ENCODE measurements around the gene RIN3. TPM values are rescaled to one million over a fixed set of nuclear protein-coding genes. Genes with fewer than 3 reads are reported as not detected.

The RIN3 gene
- polyA plus RNA-seq, 1 donor = 10.8 TPM

DNA sequence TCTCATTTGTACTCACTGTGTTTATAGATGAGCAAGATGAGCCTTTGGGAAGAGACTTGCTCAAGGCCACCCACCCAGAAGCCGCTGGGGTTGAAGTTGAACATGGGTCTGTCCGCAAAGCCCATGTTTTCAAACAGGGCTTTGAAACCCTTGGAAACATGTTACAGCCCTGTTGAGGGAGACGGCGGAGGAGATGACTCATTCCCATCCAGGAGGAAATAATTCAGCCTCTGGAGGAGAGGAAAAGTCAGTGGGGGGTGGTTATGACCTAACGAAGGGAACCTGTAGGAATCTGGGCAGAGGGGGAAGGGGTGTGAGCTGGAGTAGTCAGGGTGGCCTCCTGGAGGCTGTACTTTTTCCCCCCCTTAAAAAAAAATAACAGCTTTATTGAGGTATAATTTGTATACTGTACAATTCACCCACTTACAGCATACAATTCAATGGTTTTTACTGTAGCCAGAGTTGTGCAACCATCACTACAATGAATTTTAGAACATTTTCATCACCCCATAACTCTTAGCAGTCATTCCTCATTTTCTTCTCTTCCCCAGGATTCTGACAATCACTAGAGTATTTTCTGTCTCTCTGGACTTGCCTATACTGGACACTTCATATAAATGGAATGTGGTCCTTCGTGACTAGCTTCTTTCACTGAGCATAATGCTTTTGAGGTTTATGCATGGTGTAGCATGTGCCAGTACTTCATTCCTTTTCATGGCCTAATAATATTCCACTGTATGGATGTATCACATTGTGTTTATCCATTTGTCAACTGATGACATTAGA lies 1.9 kb upstream of the RIN3 start:
- no peak for DNase-seq (ENCODE audit: low read depth)

DNA sequence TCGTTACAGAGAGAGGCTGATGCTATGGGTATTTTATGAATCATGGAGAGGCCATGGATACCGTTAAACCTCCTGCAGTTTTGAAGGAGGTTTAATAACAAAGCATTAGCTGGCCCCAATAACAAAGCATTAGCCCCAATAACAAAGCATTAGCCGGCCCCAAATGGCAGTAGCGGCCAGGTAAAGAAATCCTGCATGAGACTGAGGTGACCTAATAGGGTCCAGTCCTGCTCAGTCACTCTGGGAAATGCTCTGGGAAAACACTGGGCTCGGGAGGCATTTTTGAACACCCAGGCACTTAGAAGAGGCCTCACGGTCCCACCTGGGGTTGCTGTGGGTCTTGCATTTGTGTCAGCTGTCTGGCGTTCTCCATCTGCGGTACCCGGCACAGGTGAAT lies 776 bp upstream of the RIN3 start:
- DNase-seq (ENCODE audit: low read depth) = no peak

GRCh38 chr14:92513966-92514843 lies 624 bp downstream of the RIN3 start:
- DNase-seq (ENCODE audit: low read depth) = no peak

- no peak for DNase-seq (ENCODE audit: low read depth)
Observed at GRCh38 chr14:92514844-92515514, 1.4 kb downstream of the RIN3 start.

- no peak for DNase-seq (ENCODE audit: low read depth)
Observed at GRCh38 chr14:92515546-92516343, 2.2 kb downstream of the RIN3 start.

DNA sequence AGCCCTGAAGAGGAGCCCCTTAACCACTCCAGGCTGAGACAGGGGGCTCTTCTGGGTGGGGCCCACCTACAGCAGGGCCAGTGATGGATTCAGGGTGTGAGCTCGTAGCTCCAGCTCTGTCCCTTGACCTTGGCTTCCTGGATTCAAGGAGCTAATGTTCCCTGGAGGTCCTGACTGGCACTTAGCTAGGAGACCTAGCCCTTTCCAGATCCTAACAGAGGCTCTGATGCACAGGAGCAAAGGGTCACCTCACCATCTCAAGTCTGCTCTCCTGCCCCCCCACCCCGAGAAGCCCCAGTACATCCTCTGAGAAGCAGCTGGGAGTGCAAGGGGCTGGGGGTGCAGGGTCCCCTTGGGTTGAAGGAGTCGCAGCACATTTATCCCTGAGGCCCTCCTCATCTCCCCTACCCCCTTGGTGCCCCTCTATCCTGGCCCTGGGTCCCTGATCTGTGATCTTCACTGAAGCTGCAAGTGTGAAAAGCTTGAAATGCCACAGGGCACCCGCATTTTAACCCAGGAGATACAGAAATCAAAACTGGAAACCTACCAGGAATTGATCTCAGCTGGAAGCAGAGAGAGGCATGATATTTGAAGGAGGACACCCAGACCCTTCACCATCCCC lies 2.9 kb downstream of the RIN3 start:
- no peak for DNase-seq (ENCODE audit: low read depth)

DNA sequence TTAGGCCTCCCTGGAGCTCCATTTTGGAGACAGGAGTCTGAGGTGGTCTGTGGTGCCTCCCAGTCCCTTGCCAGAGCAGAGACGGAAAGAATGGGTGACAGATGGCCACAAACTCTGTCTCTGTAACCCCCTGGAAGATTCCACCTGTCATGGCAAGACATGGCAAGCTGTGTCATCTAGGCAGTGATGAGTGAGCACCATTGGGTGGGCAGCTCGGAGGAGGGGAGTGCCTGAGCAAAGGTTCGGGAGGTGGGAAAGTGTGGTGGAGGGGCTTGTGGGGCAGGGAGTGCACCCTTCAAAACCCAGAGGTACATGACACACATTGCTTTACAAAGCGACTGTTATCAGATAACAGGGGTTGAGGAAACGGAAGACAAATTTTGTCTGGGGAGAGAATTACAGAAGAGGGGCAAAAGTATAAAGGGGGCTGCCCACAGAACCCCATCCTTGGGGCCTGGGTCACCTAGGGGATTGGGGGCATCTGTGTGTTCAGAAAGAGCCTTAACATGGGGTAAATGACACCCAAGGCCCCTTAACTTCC lies 3.5 kb downstream of the RIN3 start:
- no peak for DNase-seq (ENCODE audit: low read depth)

- DNase-seq (ENCODE audit: low read depth) = no peak
Observed at GRCh38 chr14:92517761-92518160, 4.2 kb downstream of the RIN3 start.

- DNase-seq (ENCODE audit: low read depth) = no peak
Observed at GRCh38 chr14:92519246-92520101, 5.9 kb downstream of the RIN3 start.

DNA sequence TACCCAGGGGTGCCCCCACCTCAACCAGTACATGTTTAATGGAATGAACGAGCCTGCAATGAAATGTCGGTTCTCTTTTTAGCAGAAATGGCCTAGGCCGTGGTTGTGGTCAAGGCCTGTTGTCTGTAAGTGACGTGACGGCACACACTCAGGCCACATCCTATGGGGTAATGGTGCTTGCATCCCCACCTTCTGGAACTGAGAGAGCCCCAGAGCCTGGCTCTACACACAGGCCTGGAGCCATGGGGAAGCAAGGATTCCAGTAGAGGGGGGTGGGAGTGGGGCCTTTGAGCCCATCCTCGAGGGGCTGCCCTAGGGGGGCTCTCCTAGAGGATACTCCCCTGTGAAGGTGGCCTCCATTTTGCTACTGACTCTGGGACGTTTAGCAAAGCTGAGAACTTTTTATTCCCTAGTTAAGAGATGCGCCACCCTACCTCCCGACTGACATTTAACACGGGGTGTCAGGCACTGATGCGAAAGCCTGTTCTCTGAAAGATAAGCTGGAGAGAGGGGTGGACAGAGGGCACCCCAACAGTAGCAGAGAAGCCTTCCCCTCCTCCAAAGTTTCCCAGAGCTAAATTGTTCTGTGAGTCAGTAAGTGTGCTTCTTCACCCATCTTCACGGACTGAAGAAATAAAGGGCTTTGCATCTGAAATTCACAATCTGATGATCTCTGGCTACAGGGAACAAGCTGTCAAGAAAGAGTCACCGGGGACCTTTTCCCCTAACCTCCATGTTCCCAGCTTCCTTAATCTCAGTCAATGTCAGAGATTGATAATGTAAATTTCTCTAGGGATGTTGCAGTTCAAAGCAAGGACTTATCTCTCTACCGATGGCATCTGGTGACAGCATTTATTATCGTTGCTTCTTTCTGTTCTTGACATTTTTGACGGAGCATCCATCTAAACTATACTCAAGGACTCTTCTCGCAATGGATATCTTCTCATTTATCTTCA lies 6.8 kb downstream of the RIN3 start:
- no peak for DNase-seq (ENCODE audit: low read depth)

GRCh38 chr14:92521058-92521415 lies 7.5 kb downstream of the RIN3 start:
- DNase-seq (ENCODE audit: low read depth) = no peak

GRCh38 chr14:92523752-92524151 lies 10.2 kb downstream of the RIN3 start:
- no peak for DNase-seq (ENCODE audit: low read depth)

DNA sequence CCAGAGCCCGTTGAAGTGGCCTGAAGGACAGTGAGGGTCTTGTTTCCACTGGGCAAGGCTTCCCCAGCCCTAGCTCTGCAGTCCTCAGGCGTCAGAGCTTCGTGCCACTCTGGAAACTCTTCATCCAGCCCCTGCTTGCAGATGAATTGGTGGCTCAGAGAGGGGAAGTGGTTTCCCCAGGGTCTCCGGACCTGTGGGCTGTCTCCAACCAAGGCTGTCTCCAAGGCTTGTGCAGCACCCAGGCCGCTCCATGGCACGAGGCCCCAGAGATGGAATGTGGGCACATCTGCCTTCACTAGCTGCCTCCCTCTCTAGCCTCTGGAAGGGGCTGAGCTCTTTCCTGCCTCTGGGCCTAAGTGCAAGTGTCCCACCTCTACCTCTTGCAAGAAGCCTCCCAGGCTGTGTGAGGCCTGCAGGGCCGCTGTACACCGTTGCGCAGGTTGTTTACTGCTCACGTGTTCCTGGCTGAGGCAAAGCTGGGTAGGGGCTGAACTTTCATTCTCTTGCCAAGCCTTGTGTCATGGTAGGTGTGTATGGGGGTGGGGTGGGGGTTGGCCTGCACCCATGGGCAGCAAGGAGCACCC lies 11.1 kb downstream of the RIN3 start:
- no peak for DNase-seq (ENCODE audit: low read depth)

DNA sequence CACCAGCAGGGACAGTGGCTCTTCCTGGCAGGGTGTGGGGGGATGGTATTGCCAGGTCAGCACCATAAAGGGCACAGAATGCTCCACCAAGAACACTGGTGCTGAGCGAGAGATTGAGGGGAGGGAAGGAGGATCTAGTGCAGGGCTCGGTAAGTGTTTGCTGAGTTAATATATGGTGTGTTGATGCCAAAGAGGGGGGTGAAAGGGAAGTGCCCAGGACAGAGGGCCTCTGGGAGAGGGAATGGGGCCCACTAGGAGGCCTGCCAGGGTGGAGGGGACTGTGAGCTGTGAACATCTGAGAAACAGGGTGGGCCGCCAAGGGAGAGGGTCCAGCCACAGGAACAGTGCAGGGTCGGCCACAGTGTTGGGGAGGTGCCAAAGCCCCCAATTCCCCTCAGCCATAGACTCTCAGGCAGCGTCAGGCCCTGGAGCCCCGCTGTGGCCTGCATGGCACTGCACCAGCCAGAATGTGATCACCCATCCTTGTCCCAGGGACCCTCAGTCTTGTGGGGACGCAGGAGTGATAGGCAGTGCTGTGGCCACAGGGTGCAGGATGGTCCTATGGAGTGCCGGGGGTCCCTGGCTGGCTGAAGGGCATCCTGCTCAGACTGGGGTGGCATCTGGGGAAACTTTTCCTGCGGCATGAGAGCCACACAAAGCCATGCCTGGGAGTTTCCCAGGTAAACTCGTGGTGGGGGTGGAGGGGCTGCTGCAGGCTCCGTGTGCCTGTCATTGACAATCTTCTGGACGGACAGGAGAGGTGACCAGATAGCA lies 11.9 kb downstream of the RIN3 start:
- DNase-seq (ENCODE audit: low read depth) = no peak

- DNase-seq (ENCODE audit: low read depth) = no peak
Observed at GRCh38 chr14:92527721-92528120, 14.1 kb downstream of the RIN3 start.

GRCh38 chr14:92528486-92529100 lies 15.0 kb downstream of the RIN3 start:
- DNase-seq (ENCODE audit: low read depth) = no peak

DNA sequence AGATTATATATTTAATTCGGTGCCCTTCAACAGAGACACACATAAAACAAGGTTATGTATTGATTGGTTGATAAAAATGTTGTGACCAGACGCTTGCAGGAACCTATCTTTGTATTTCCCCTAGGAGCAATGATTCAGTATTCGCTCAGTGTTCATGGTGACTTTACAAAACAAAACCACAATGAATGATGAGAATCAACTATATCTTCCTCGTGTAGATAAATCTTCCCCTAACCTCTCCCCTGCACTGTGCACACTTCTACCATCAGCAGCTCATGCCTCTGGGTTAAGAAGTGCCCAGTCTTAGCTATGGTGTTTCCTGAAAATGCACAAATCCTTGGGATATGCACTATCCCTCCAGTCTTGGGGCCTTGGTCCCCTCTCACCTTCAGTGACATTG lies 16.3 kb downstream of the RIN3 start:
- DNase-seq (ENCODE audit: low read depth) = no peak
